Left ventricle myocardium inferior (tissue), 1 donor: ENCODE data around the gene LRRC8D. TPM values are rescaled to one million over a fixed set of nuclear protein-coding genes. Genes with fewer than 3 reads are reported as not detected.
"Not testable (repeated sequence)": the region's sequence is repeated elsewhere in the genome, so short reads cannot be mapped to it uniquely, and the experiment has no call there.

Experiments used
- DNase-seq: peaks from one replicate; pipeline ENCODE4 v3.0.0-alpha.2; 2020
- H3K27ac ChIP-seq: fragments of 200-600 bp; replicated peaks from 2 replicates; pipeline ENCODE4 v1.8.0; 2021
- H3K27me3 ChIP-seq: fragments of 200-600 bp; 2 replicates; pipeline ENCODE4 v1.8.0; 2021; ENCODE audit warnings: low read depth
- H3K36me3 ChIP-seq: fragments of 200-600 bp; 2 replicates; pipeline ENCODE4 v1.8.0; 2021
- H3K4me1 ChIP-seq: fragments of 200-600 bp; 2 replicates; pipeline ENCODE4 v1.8.0; 2021
- H3K4me3 ChIP-seq: fragments of 200-600 bp; 2 replicates; pipeline ENCODE4 v1.8.0; 2021; ENCODE audit warnings: mild to moderate bottlenecking, moderate library complexity
- H3K9me3 ChIP-seq: fragments of 200-600 bp; replicated peaks from 2 replicates; pipeline ENCODE4 v1.8.0; 2021
- intact Hi-C: fragments of 100-400 bp; cut with micrococcal nuclease; formaldehyde crosslinking; loops from one replicate; pipeline ENCODE4 v1.11.0; 2022
- total RNA-seq: library from RNA; stranded (reverse); fragmentation: NEBNext Ultra II Directional; extraction: Animal tissue kit (Norgen Biotek cat#: 25700); gene quantifications from one replicate; pipeline ENCODE4 v1.2.1, GENCODE V29; 2021
- TF ChIP-seq, protein P1 (sequence below): fragments of 200-600 bp; IDR thresholded peaks from 2 replicates; pipeline ENCODE4 v1.8.0; 2021; ENCODE audit warnings: antibody characterized with exemption, mild to moderate bottlenecking, borderline replicate concordance
- donor health status: DM: no; HTN: yes; CAD: no; lungs with severe emphysema.

The LRRC8D gene
- total RNA-seq, 1 donor from 2014 or later = 6.4 TPM

DNA sequence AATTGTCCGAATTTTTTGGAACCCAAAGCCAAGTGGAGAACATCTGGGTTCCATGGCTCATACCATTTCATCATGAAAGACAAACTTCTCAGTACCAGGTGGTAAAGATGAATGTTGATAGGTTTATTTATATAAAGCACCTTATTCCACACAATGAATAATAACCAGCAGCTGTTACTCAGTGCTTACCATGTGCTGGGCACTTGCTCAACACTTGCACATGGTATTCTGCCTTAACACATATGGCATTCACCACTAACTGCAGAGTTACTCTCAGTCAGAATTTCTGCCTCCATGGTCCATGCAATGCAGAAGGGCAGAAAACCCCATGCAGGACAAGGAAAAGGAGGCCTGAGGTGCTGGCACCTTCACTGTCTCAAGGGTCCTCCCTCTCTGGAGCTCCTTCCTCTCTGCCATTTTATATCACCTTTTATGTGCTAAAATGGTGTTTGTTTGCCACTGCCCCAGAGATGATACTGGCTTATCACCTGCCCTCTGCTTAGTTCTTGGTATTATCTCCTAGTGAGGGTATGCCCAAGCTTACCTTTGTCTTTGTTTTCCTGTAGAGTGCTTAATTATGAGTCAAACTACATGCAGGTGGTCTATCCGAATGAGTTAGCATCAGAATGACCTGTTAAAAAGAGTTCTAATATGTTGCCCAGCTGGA is 97.4 kb downstream of the LRRC8D start:
- TF ChIP-seq, protein P1, sequence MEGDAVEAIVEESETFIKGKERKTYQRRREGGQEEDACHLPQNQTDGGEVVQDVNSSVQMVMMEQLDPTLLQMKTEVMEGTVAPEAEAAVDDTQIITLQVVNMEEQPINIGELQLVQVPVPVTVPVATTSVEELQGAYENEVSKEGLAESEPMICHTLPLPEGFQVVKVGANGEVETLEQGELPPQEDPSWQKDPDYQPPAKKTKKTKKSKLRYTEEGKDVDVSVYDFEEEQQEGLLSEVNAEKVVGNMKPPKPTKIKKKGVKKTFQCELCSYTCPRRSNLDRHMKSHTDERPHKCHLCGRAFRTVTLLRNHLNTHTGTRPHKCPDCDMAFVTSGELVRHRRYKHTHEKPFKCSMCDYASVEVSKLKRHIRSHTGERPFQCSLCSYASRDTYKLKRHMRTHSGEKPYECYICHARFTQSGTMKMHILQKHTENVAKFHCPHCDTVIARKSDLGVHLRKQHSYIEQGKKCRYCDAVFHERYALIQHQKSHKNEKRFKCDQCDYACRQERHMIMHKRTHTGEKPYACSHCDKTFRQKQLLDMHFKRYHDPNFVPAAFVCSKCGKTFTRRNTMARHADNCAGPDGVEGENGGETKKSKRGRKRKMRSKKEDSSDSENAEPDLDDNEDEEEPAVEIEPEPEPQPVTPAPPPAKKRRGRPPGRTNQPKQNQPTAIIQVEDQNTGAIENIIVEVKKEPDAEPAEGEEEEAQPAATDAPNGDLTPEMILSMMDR = no peak
- DNase-seq = no peak
- Histone ChIP-seq H3K4me1 (peaks cover 35% of the 10 kb centered on the region), H3K36me3 (no peaks in the 10 kb centered on the region), H3K27ac (no peak overlapping the region), H3K9me3 (peaks cover 1% of the 10 kb centered on the region), H3K4me3 (no peak overlapping the region), H3K27me3 (no peaks in the 10 kb centered on the region)
- intact Hi-C loops = no loop called here

DNA sequence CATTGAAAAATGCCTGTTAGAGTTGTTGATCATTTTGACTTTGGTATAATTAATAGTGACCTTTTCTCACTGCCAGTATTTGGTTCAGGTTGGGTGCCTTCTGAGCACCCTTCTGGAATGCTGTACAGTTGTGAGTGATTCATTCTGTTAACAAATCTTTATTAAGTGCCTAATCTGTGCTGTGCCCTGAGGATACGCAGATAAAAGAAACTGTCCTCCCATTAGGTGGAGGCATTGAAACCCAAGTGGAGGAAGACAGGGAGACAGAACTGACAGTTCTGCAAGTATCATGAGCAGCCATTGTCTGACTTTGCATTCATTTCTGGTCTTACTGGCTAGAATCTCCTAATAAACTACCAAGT is 97.9 kb downstream of the LRRC8D start:
- H3K27me3 ChIP-seq = no peaks in the 10 kb centered on the region
- peaks cover 2% of the 10 kb centered on the region for H3K36me3 ChIP-seq
- no peak overlapping the region for H3K4me3 ChIP-seq
- no peak for DNase-seq
- H3K4me1 ChIP-seq = peaks cover 33% of the 10 kb centered on the region
- no peak overlapping the region for H3K27ac ChIP-seq
- intact Hi-C loops = no loop called here
- peaks cover 6% of the 10 kb centered on the region for H3K9me3 ChIP-seq
- TF ChIP-seq, protein P1 = no peak

DNA sequence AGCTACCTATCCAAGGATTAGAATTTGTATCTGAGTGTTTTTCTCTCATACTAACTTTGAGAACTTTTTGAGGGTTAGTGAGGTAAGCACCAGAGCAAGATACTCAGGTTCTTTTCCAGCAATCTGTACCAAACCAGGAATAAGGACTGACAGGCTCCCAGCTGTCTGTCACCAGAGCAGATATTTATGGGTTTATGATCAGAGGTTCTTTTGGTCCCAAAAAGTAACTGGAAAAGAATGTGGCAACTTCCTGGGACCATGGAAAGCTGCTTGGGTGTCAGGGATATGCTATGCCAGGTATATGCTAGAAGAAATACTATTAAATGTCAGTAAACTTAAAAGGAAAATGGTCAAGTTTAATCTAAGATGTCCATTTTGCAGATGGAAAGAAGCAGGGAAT is 98.3 kb downstream of the LRRC8D start:
- intact Hi-C loops = no loop called here
- H3K36me3 ChIP-seq = peaks cover 6% of the 10 kb centered on the region
- H3K4me1 ChIP-seq = peaks cover 30% of the 10 kb centered on the region
- no peaks in the 10 kb centered on the region for H3K27me3 ChIP-seq
- TF ChIP-seq, protein P1 = no peak
- H3K9me3 ChIP-seq = peaks cover 10% of the 10 kb centered on the region
- no peak for DNase-seq
- H3K4me3 ChIP-seq = no peak overlapping the region
- no peak overlapping the region for H3K27ac ChIP-seq

DNA sequence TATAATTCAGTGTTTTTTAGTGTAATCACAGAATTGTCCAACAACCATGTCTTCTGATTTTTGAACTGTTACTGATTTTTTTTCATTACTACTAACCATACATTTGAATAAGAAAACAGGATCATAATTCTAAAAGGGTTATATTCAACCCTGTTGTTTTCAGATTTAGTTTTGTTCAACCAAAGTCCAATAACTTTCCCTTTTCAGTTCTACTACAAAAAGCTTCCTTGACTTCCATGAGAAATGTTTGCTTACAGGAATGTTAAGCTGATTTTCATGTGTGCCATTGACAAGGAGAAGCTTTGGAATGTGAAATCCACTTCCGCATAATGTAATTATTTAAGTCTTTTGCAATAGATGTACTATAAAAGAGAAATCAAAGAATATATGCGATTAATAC is 102.1 kb downstream of the LRRC8D start:
- Histone ChIP-seq H3K36me3 (peaks cover 11% of the 10 kb centered on the region), H3K4me3 (no peak overlapping the region), H3K27me3 (no peaks in the 10 kb centered on the region), H3K4me1 (peaks cover 30% of the 10 kb centered on the region), H3K27ac (no peak overlapping the region), H3K9me3 (peaks cover 10% of the 10 kb centered on the region)
- TF ChIP-seq, protein P1 = no peak
- intact Hi-C loops = no loop called here
- DNase-seq = no peak

DNA sequence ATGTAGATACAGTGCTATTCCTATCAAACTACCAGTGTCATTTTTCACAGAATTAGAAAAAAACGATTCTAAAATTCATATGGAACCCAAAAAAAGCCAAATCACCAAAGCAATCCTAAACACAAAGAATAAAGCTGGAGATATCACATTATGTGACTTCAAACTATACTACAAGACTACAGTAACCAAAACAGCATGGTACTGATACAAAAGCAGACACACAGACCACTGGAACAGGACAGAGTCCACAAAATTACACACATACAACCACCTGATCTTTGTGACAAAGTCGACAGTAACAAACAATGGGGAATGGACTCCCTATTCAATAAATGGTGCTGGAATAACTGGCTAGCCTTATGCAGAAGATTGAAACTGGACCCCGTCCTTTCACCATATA is 102.7 kb downstream of the LRRC8D start:
- no peak overlapping the region for H3K27ac ChIP-seq
- intact Hi-C loops = no loop called here
- peaks cover 10% of the 10 kb centered on the region for H3K9me3 ChIP-seq
- TF ChIP-seq, protein P1 = no peak
- H3K36me3 ChIP-seq = peaks cover 11% of the 10 kb centered on the region
- no peak for DNase-seq
- H3K4me3 ChIP-seq = no peak overlapping the region
- H3K4me1 ChIP-seq = peaks cover 26% of the 10 kb centered on the region
- no peaks in the 10 kb centered on the region for H3K27me3 ChIP-seq

DNA sequence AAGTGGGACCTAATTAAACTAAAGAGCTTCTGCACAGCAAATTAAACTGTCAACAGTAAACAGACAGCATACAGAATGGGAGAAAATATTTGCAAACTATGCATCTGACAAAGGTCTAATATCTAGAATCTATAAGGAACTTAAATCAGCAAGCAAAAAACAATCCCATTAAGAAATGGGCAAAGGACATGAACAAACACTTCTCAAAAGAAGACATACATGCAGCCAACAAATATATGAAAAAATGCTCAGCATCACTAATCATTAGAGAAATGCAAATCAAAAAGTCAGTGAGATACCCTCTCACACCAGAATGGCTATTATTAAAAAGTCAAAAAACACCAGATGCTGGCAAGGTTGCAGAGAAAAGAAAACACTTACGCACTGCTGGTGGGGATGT is 103.2 kb downstream of the LRRC8D start:
- peaks cover 10% of the 10 kb centered on the region for H3K9me3 ChIP-seq
- H3K4me3 ChIP-seq, DNase-seq, intact Hi-C loops, H3K27ac ChIP-seq, H3K27me3 ChIP-seq: not testable (repeated sequence)
- peaks cover 11% of the 10 kb centered on the region for H3K36me3 ChIP-seq
- peaks cover 23% of the 10 kb centered on the region for H3K4me1 ChIP-seq
